Stimulated activated CD4-positive, alpha-beta T cell treated with anti-CD3 and anti-CD28 coated beads, Interleukin-4, amount 100 ng/mL, for 48 hours (primary cell): ENCODE data around the gene F3.

Experiments used
- DNase-seq, 2 donors: peaks; one replicate each; pipeline ENCODE4 v3.0.0-alpha.2; 2020; ENCODE audit warnings: low read depth in 2 of 2

F3 gene

GRCh38 chr1:94552071-94552586 is 10.6 kb upstream of the F3 start:
- DNase-seq = no peak

GRCh38 chr1:94551449-94551848 is 9.9 kb upstream of the F3 start:
- no peak for DNase-seq

- no peak for DNase-seq
These were observed 9.3 kb upstream of the F3 start for GRCh38 chr1:94550800-94551241.

GRCh38 chr1:94550396-94550795 is 8.8 kb upstream of the F3 start:
- no peak for DNase-seq

- no peak for DNase-seq
These were observed 8.1 kb upstream of the F3 start for GRCh38 chr1:94549706-94550105.

- no peak for DNase-seq
These were observed 3.3 kb upstream of the F3 start for GRCh38 chr1:94544706-94545490.

GRCh38 chr1:94543893-94544635 is 2.5 kb upstream of the F3 start:
- DNase-seq = no peak

- DNase-seq = no peak
These were observed 1.4 kb upstream of the F3 start for GRCh38 chr1:94543001-94543400.

GRCh38 chr1:94542088-94542870 is 720 bp upstream of the F3 start:
- no peak for DNase-seq

- no peak for DNase-seq
These were observed 916 bp downstream of the F3 start for GRCh38 chr1:94540440-94541245.

- no peak for DNase-seq
These were observed 2.1 kb downstream of the F3 start for GRCh38 chr1:94539496-94539895.

GRCh38 chr1:94538243-94538827 is 3.2 kb downstream of the F3 start:
- DNase-seq = no peak

GRCh38 chr1:94537254-94537653 is 4.3 kb downstream of the F3 start:
- no peak for DNase-seq

GRCh38 chr1:94535879-94536278 is 5.7 kb downstream of the F3 start:
- DNase-seq = no peak

- DNase-seq = no peak
These were observed 6.5 kb downstream of the F3 start for GRCh38 chr1:94535095-94535494.

- no peak for DNase-seq
These were observed 9.5 kb downstream of the F3 start for GRCh38 chr1:94532077-94532476.

GRCh38 chr1:94531664-94532063 is 9.9 kb downstream of the F3 start:
- DNase-seq = no peak

GRCh38 chr1:94530373-94530878 is 11.1 kb downstream of the F3 start:
- no peak for DNase-seq

GRCh38 chr1:94529416-94529815 is 12.1 kb downstream of the F3 start:
- DNase-seq = no peak

- no peak for DNase-seq
These were observed 12.7 kb downstream of the F3 start for GRCh38 chr1:94528826-94529225.

- DNase-seq = no peak
These were observed 13.3 kb downstream of the F3 start for GRCh38 chr1:94528299-94528698.
